HEK293 (cell line): ENCODE data around the gene ING5.

ENCODE experiments used
- CTCF ChIA-PET: fragments of 350-600 bp; formaldehyde crosslinking; extraction: SDS; loops from one replicate; lab custom pipeline; 2021; ENCODE audit warnings: antibody characterized with exemption; lab: Yijun Ruan, JAX
- POLR2A ChIA-PET: fragments of 300-600 bp; formaldehyde crosslinking; extraction: SDS; loops from one replicate; lab custom pipeline; 2020; ENCODE audit warnings: antibody characterized with exemption, inconsistent platforms; lab: Yijun Ruan, JAX
- H3K27ac ChIP-seq: fragments of 200-500 bp; sonication (Bioruptor generic); 2 replicates; pipeline ENCODE4 v1.5.1; 2014; ENCODE audit warnings: low read depth, low read length, control low read depth, inconsistent platforms; ENCODE audit errors: extremely low read depth
- H3K36me3 ChIP-seq, 2 experiments: fragments of 200-500 bp in 1 of 2; sonication (Bioruptor generic) in 1 of 2; 1 replicate in 1 of 2; 2 replicates in 1 of 2; pipeline ENCODE4 v1.5.1; 2014 to 2017; ENCODE audit warnings: inconsistent platforms in 2 of 2, low read length in 2 of 2; ENCODE audit not compliant: control insufficient read depth in 2 of 2, insufficient read depth in 1 of 2
- H3K4me1 ChIP-seq: fragments of 200-500 bp; sonication (Bioruptor generic); 2 replicates; pipeline ENCODE4 v1.5.1; 2014; ENCODE audit warnings: mild to moderate bottlenecking, low read length, inconsistent platforms; ENCODE audit not compliant: control insufficient read depth, insufficient read depth
- H3K4me3 ChIP-seq: 2 replicates; pipeline ENCODE4 v1.5.1; 2011; ENCODE audit warnings: low read depth, mild to moderate bottlenecking, control low read depth, low read length, moderate library complexity
- H3K9me3 ChIP-seq: fragments of 200-500 bp; sonication (Bioruptor generic); 2 replicates; pipeline ENCODE4 v1.5.1; 2014; ENCODE audit warnings: low read depth, low read length, inconsistent platforms; ENCODE audit not compliant: control insufficient read depth, insufficient read depth
- GLIS1 ChIP-seq: fragments of 450-650 bp; formaldehyde crosslinking; IDR thresholded peaks from 2 replicates; pipeline ENCODE4 v1.5.1; 2016; ENCODE audit warnings: missing biosample characterization, missing genetic modification characterization
- GLIS2 ChIP-seq: fragments of 450-650 bp; formaldehyde crosslinking; IDR thresholded peaks from 2 replicates; pipeline ENCODE4 v1.5.1; 2016; ENCODE audit warnings: missing biosample characterization, missing genetic modification characterization
- HOXA7 ChIP-seq: sonication (generic); formaldehyde crosslinking; IDR thresholded peaks from 2 replicates; pipeline ENCODE4 v1.8.1; 2022; ENCODE audit warnings: missing genetic modification reagents, borderline replicate concordance
- KLF1 ChIP-seq: fragments of 450-650 bp; formaldehyde crosslinking; IDR thresholded peaks from 2 replicates; pipeline ENCODE4 v1.5.1; 2016; ENCODE audit warnings: missing biosample characterization, missing genetic modification characterization
- KLF16 ChIP-seq: fragments of 450-650 bp; formaldehyde crosslinking; IDR thresholded peaks from 2 replicates; pipeline ENCODE4 v1.5.1; 2017; ENCODE audit warnings: missing biosample characterization, missing genetic modification characterization
- SP2 ChIP-seq: fragments of 450-650 bp; formaldehyde crosslinking; IDR thresholded peaks from 2 replicates; pipeline ENCODE4 v1.5.1; 2016; ENCODE audit warnings: missing biosample characterization, missing genetic modification characterization
- ZBTB20 ChIP-seq: fragments of 450-650 bp; formaldehyde crosslinking; IDR thresholded peaks from 2 replicates; pipeline ENCODE4 v1.5.1; 2016; ENCODE audit warnings: missing biosample characterization, missing genetic modification characterization
- ZBTB7A ChIP-seq: fragments of 450-650 bp; formaldehyde crosslinking; IDR thresholded peaks from 2 replicates; pipeline ENCODE4 v1.5.1; 2016; ENCODE audit warnings: low read depth, missing biosample characterization, missing genetic modification characterization
- ZNF121 ChIP-seq: fragments of 450-650 bp; formaldehyde crosslinking; IDR thresholded peaks from 2 replicates; pipeline ENCODE4 v1.5.1; 2016; ENCODE audit warnings: missing biosample characterization, missing genetic modification characterization
- ZNF138 ChIP-seq: fragments of 450-650 bp; formaldehyde crosslinking; IDR thresholded peaks from 2 replicates; pipeline ENCODE4 v1.5.1; 2016; ENCODE audit warnings: missing biosample characterization, missing genetic modification characterization, borderline replicate concordance
- ZNF146 ChIP-seq: fragments of 450-650 bp; formaldehyde crosslinking; IDR thresholded peaks from 2 replicates; pipeline ENCODE4 v1.5.1; 2016; ENCODE audit warnings: missing biosample characterization, missing genetic modification characterization
- ZNF169 ChIP-seq: fragments of 450-650 bp; formaldehyde crosslinking; IDR thresholded peaks from 2 replicates; pipeline ENCODE4 v1.5.1; 2016; ENCODE audit warnings: missing biosample characterization, missing genetic modification characterization
- ZNF202 ChIP-seq: fragments of 450-650 bp; formaldehyde crosslinking; IDR thresholded peaks from 2 replicates; pipeline ENCODE4 v1.5.1; 2016; ENCODE audit warnings: missing biosample characterization, missing genetic modification characterization, borderline replicate concordance
- ZNF223 ChIP-seq: fragments of 450-650 bp; formaldehyde crosslinking; IDR thresholded peaks from 2 replicates; pipeline ENCODE4 v1.5.1; 2016; ENCODE audit warnings: missing biosample characterization, missing genetic modification characterization
- ZNF311 ChIP-seq: fragments of 450-650 bp; formaldehyde crosslinking; IDR thresholded peaks from 2 replicates; pipeline ENCODE4 v1.5.1; 2017; ENCODE audit warnings: missing biosample characterization, missing genetic modification characterization, borderline replicate concordance
- ZNF341 ChIP-seq: fragments of 450-650 bp; formaldehyde crosslinking; IDR thresholded peaks from 2 replicates; pipeline ENCODE4; 2016; ENCODE audit warnings: low read depth, missing biosample characterization, missing genetic modification characterization
- ZNF473 ChIP-seq: fragments of 450-650 bp; formaldehyde crosslinking; IDR thresholded peaks from 2 replicates; pipeline ENCODE4 v1.5.1; 2017; ENCODE audit warnings: missing biosample characterization, missing genetic modification characterization
- ZNF501 ChIP-seq: fragments of 450-650 bp; formaldehyde crosslinking; IDR thresholded peaks from 2 replicates; pipeline ENCODE4 v1.5.1; 2016; ENCODE audit warnings: missing biosample characterization, missing genetic modification characterization
- ZNF544 ChIP-seq: fragments of 450-650 bp; formaldehyde crosslinking; IDR thresholded peaks from 2 replicates; pipeline ENCODE4 v1.5.0; 2017; ENCODE audit warnings: missing biosample characterization, missing genetic modification characterization
- ZNF624 ChIP-seq: fragments of 450-650 bp; formaldehyde crosslinking; IDR thresholded peaks from 2 replicates; pipeline ENCODE4 v1.5.1; 2017; ENCODE audit warnings: missing biosample characterization, missing genetic modification characterization
- ZSCAN23 ChIP-seq: fragments of 450-650 bp; formaldehyde crosslinking; IDR thresholded peaks from 2 replicates; pipeline ENCODE4 v1.5.1; 2016; ENCODE audit warnings: missing biosample characterization, missing genetic modification characterization
- ZXDB ChIP-seq: fragments of 450-650 bp; formaldehyde crosslinking; IDR thresholded peaks from 2 replicates; pipeline ENCODE4 v1.5.1; 2016; ENCODE audit warnings: missing biosample characterization, missing genetic modification characterization
- TF ChIP-seq, protein P1 (sequence below): fragments of 450-650 bp; formaldehyde crosslinking; IDR thresholded peaks from 2 replicates; pipeline ENCODE4 v1.5.1; 2016; ENCODE audit warnings: missing biosample characterization, missing genetic modification characterization
- TF ChIP-seq, protein P2 (sequence below): fragments of 450-650 bp; formaldehyde crosslinking; IDR thresholded peaks from 2 replicates; pipeline ENCODE4; 2016; ENCODE audit warnings: missing biosample characterization, missing genetic modification characterization

Gene ING5

DNA sequence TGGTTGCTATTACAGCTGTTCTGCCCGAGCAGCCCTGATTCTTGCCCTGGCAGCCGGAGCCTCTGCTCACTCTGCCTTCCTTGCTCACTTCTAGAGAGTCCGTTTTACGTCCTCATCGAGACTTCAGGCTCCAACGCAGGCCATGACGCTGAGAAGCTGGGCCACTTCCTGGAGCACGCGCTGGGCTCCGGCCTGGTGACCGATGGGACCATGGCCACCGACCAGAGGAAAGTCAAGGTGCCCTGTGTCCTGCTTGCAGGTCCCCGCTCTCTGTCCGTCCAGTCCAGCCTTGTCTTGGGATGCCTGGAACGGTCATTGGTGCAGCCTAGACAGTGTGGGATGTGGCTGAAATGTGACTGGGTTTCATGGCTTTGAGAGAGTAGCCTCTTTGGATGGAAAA is 49.3 kb downstream of the ING5 start:
- ChIA-PET POLR2A (no interaction called here), CTCF (interaction anchor here (0.6 kb wide), 1 partner anchor 17 kb away, joined by 3 read pairs; the partner anchor contains the start of gene D2HGDH)
- Histone ChIP-seq H3K4me3 (no peak overlapping the region), H3K36me3 (peaks cover 8 to 64% of the 10 kb centered on the region in 2 experiments; a peak in 2 of 3 replicates), H3K27ac (no peak overlapping the region), H3K9me3 (no peaks in the 10 kb centered on the region)
- TF ChIP-seq, protein P1, sequence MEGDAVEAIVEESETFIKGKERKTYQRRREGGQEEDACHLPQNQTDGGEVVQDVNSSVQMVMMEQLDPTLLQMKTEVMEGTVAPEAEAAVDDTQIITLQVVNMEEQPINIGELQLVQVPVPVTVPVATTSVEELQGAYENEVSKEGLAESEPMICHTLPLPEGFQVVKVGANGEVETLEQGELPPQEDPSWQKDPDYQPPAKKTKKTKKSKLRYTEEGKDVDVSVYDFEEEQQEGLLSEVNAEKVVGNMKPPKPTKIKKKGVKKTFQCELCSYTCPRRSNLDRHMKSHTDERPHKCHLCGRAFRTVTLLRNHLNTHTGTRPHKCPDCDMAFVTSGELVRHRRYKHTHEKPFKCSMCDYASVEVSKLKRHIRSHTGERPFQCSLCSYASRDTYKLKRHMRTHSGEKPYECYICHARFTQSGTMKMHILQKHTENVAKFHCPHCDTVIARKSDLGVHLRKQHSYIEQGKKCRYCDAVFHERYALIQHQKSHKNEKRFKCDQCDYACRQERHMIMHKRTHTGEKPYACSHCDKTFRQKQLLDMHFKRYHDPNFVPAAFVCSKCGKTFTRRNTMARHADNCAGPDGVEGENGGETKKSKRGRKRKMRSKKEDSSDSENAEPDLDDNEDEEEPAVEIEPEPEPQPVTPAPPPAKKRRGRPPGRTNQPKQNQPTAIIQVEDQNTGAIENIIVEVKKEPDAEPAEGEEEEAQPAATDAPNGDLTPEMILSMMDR (tag by site-specific recombination), result no peak
- TF ChIP-seq ZNF169 (no peak), ZNF146 (tag by site-specific recombination) (no peak), ZNF544 (tag by site-specific recombination) (no peak), ZXDB (tag by site-specific recombination) (no peak), ZNF624 (tag by site-specific recombination) (no peak), ZNF473 (tag by site-specific recombination) (no peak), ZNF121 (tag by site-specific recombination) (no peak), ZNF223 (no peak), KLF1 (tag by site-specific recombination) (no peak), HOXA7 (no peak), GLIS1 (tag by site-specific recombination) (no peak), ZNF311 (tag by site-specific recombination) (no peak), GLIS2 (no peak), SP2 (tag by site-specific recombination) (no peak), KLF16 (tag by site-specific recombination) (no peak), ZNF202 (tag by site-specific recombination) (no peak), ZNF138 (tag by site-specific recombination) (no peak), ZBTB7A (tag by site-specific recombination) (no peak), ZNF501 (tag by site-specific recombination) (no peak)
- TF ChIP-seq, all 188 proteins: peak for 0
- no peaks in the 10 kb centered on the region for H3K4me1 ChIP-seq

DNA sequence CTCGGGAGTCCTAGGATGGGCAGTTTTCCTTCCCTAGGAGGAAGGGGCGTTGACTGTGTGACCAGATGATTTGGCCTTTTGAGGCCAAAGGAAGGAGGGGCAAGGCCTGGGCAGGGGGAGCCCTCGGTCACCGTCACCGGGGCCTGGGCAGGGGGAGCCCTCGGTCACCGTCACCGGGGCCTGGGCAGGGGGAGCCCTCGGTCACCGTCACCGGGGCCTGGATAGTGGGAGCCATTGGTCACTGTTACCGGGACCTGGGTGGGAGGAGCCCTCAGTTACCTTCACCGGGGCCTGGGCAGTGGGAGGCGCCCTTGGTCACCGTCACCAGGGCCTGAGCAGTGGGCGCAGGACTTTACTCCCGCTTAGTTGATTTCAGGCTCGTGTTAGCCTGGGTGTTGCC is 49.9 kb downstream of the ING5 start:
- ChIA-PET POLR2A (no interaction called here), CTCF (no interaction called here)
- no peak for TF ChIP-seq KLF1 (tag by site-specific recombination)
- no peak for TF ChIP-seq ZSCAN23
- TF ChIP-seq ZNF341 (tag by site-specific recombination), result no peak
- TF ChIP-seq HOXA7, result no peak
- TF ChIP-seq ZBTB20 (tag by site-specific recombination), result no peak
- TF ChIP-seq, protein P2, sequence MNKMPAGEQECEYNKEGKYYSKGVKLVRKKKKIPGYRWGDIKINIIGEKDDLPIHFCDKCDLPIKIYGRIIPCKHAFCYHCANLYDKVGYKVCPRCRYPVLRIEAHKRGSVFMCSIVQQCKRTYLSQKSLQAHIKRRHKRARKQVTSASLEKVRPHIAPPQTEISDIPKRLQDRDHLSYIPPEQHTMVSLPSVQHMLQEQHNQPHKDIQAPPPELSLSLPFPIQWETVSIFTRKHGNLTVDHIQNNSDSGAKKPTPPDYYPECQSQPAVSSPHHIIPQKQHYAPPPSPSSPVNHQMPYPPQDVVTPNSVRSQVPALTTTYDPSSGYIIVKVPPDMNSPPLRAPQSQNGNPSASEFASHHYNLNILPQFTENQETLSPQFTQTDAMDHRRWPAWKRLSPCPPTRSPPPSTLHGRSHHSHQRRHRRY (tag by site-specific recombination), result no peak
- no peaks in the 10 kb centered on the region for H3K9me3 ChIP-seq
- H3K27ac ChIP-seq, result no peak overlapping the region
- H3K36me3 ChIP-seq, result peaks cover 4 to 66% of the 10 kb centered on the region in 2 experiments; a peak in 2 of 3 replicates
- H3K4me3 ChIP-seq, result no peak overlapping the region
- no peaks in the 10 kb centered on the region for H3K4me1 ChIP-seq
